ENCODE measurements around the gene ASGR1. TPM values are rescaled to one million over a fixed set of nuclear protein-coding genes. Genes with fewer than 3 reads are reported as not detected.

ASGR1 gene
- total and polyA plus RNA-seq, 4 donors, result 127 to 728 (median 471) TPM

DNA sequence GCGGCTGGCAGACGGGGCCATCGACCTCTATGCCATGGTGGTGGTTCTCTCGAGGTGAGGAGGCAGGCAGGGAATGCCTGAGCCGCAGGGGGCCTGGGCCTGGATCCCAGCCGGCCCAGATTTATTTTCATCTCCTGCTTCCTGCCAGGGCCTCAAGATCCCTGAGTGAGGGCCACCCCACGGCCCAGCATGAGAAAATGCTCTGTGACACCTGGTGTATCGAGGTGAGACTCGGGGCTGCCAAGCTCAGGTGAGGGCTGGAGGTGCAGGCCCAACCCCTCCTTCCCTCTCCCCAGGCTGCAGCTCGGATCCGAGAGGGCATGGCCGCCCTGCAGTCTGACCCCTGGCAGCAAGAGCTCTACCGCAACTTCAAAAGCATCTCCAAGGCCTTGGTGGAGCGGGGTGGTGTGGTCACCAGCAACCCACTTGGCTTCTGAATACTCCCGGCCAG lies 45.5 kb upstream of the ASGR1 start:
- 61% methylated on average over 15 of the region's 15 CpGs for WGBS
- TF ChIP-seq, protein P1, sequence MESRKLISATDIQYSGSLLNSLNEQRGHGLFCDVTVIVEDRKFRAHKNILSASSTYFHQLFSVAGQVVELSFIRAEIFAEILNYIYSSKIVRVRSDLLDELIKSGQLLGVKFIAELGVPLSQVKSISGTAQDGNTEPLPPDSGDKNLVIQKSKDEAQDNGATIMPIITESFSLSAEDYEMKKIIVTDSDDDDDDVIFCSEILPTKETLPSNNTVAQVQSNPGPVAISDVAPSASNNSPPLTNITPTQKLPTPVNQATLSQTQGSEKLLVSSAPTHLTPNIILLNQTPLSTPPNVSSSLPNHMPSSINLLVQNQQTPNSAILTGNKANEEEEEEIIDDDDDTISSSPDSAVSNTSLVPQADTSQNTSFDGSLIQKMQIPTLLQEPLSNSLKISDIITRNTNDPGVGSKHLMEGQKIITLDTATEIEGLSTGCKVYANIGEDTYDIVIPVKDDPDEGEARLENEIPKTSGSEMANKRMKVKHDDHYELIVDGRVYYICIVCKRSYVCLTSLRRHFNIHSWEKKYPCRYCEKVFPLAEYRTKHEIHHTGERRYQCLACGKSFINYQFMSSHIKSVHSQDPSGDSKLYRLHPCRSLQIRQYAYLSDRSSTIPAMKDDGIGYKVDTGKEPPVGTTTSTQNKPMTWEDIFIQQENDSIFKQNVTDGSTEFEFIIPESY (IDR thresholded peaks at IDR 0.05), result no peak
- TF ChIP-seq RXRA (IDR thresholded peaks at IDR 0.05), result peak in 1 of 2 donors; percentile 23
- H3K9me3 ChIP-seq (ENCODE audit: control insufficient read depth in 4 of 4, low read length in 3 of 4), result no peaks in the 10 kb centered on the region
- H3K4me1 ChIP-seq (ENCODE audit: control insufficient read depth in 4 of 4, insufficient read depth in 4 of 4, low read length in 3 of 4), result peaks cover 5 to 41% (median 32%) of the 10 kb centered on the region in 4 donors
- H3K36me3 ChIP-seq (ENCODE audit: control insufficient read depth in 4 of 4, insufficient read depth in 3 of 4, low read depth in 1 of 4, low read length in 3 of 4), result peaks cover 18 to 82% (median 42%) of the 10 kb centered on the region in 4 donors
- H3K27me3 ChIP-seq (ENCODE audit: control insufficient read depth in 4 of 4, insufficient read depth in 4 of 4, low read length in 3 of 4), result no peaks in the 10 kb centered on the region
- no peak overlapping the region for H3K9ac ChIP-seq (ENCODE audit: low read depth in 1 of 2, low read length in 2 of 2)
- no peak overlapping the region for H3K4me3 ChIP-seq (ENCODE audit: low read depth in 1 of 3, low read length in 3 of 3)
- no peak for DNase-seq (ENCODE audit: low spot score)
- no peak overlapping the region for H3K27ac ChIP-seq (ENCODE audit: low read depth in 1 of 2, low read length in 2 of 2)

DNA sequence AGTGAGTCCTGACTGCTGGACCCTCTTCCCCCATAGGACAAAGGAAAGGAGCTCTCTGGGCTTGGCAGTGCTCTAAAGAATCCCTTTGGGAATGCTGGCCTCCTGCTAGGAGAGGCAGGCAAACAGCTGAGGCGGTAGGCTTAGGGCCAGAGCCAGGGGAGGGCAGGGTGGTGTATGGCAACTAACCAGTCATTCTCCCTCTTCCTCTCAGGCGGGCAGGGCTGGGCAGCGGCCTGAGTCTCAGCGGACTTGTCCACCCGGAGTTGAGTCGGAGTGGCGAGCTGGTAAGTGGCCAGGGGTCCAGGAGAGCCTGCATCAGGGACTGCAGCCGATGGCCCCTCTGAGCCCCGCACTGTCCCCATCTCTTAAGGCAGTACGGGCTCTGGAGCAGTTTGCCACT lies 44.9 kb upstream of the ASGR1 start:
- no peak overlapping the region for H3K27ac ChIP-seq (ENCODE audit: low read depth in 1 of 2, low read length in 2 of 2)
- H3K9ac ChIP-seq (ENCODE audit: low read depth in 1 of 2, low read length in 2 of 2), result no peak overlapping the region
- 79% methylated on average over 10 of the region's 10 CpGs for whole genome bisulfite sequencing
- H3K4me1 ChIP-seq (ENCODE audit: control insufficient read depth in 4 of 4, insufficient read depth in 4 of 4, low read length in 3 of 4), result peaks cover 7 to 46% (median 37%) of the 10 kb centered on the region in 4 donors
- no peak overlapping the region for H3K4me3 ChIP-seq (ENCODE audit: low read depth in 1 of 3, low read length in 3 of 3)
- no peaks in the 10 kb centered on the region for H3K9me3 ChIP-seq (ENCODE audit: control insufficient read depth in 4 of 4, low read length in 3 of 4)
- peaks cover 17 to 77% (median 40%) of the 10 kb centered on the region in 4 donors for H3K36me3 ChIP-seq (ENCODE audit: control insufficient read depth in 4 of 4, insufficient read depth in 3 of 4, low read depth in 1 of 4, low read length in 3 of 4)
- H3K27me3 ChIP-seq (ENCODE audit: control insufficient read depth in 4 of 4, insufficient read depth in 4 of 4, low read length in 3 of 4), result no peaks in the 10 kb centered on the region
- TF ChIP-seq EGR1 (IDR thresholded peaks at IDR 0.05; ENCODE audit: low read depth in 2 of 2), result no peak
- TF ChIP-seq, protein P2, sequence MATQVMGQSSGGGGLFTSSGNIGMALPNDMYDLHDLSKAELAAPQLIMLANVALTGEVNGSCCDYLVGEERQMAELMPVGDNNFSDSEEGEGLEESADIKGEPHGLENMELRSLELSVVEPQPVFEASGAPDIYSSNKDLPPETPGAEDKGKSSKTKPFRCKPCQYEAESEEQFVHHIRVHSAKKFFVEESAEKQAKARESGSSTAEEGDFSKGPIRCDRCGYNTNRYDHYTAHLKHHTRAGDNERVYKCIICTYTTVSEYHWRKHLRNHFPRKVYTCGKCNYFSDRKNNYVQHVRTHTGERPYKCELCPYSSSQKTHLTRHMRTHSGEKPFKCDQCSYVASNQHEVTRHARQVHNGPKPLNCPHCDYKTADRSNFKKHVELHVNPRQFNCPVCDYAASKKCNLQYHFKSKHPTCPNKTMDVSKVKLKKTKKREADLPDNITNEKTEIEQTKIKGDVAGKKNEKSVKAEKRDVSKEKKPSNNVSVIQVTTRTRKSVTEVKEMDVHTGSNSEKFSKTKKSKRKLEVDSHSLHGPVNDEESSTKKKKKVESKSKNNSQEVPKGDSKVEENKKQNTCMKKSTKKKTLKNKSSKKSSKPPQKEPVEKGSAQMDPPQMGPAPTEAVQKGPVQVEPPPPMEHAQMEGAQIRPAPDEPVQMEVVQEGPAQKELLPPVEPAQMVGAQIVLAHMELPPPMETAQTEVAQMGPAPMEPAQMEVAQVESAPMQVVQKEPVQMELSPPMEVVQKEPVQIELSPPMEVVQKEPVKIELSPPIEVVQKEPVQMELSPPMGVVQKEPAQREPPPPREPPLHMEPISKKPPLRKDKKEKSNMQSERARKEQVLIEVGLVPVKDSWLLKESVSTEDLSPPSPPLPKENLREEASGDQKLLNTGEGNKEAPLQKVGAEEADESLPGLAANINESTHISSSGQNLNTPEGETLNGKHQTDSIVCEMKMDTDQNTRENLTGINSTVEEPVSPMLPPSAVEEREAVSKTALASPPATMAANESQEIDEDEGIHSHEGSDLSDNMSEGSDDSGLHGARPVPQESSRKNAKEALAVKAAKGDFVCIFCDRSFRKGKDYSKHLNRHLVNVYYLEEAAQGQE (IDR thresholded peaks at IDR 0.05), result no peak
- TF ChIP-seq FOXA1 (IDR thresholded peaks at IDR 0.05), result no peak
- TF ChIP-seq, protein P1 (IDR thresholded peaks at IDR 0.05), result no peak
- no peak for TF ChIP-seq HNF4G (IDR thresholded peaks at IDR 0.05)
- no peak for TF ChIP-seq RAD21 (IDR thresholded peaks at IDR 0.05)
- TF ChIP-seq FOXA2 (IDR thresholded peaks at IDR 0.05), result no peak
- no peak for TF ChIP-seq HNF4A (conservative IDR thresholded peaks at IDR 0.05)
- TF ChIP-seq GABPA (IDR thresholded peaks at IDR 0.05 in 1 of 2, conservative IDR thresholded peaks at IDR 0.05 in 1 of 2), result no peak
- no peak for TF ChIP-seq TAF1 (conservative IDR thresholded peaks at IDR 0.05)
- TF ChIP-seq SP1 (IDR thresholded peaks at IDR 0.05), result no peak
- no peak for TF ChIP-seq NR2F2 (IDR thresholded peaks at IDR 0.05)
- DNase-seq (ENCODE audit: low spot score), result no peak
